ENCODE results near the gene CSRNP2. TPM values are rescaled to one million over a fixed set of nuclear protein-coding genes. Genes with fewer than 3 reads are reported as not detected.

The CSRNP2 gene
- total RNA-seq, 1 experiment from 2014 or later, result 33.7 TPM

DNA sequence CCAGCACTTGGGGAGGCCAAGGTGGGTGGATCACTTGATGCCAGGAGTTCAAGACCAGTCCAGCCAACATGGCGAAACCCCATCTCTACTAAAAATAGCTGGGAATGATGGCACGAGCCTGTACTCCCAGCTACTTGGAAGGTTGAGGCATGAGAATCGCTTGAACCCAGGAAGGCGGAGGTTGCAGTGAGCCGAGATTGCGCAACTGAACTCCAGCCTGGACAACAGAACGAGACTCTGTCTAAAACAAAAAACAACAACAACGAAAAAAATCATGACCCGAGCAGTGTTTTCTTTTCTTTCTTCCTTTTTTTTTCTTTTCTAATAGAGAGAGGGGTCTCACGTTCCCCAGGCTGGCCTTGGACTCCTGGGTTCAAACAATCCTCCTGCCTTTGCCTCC lies 3.5 kb upstream of the CSRNP2 start:
- no peak for TF ChIP-seq SMAD4 (CRISPR knock-in tag; IDR thresholded peaks at IDR 0.05)
- no peak for TF ChIP-seq USF2 (CRISPR knock-in tag; IDR thresholded peaks at IDR 0.05)
- TF ChIP-seq KAT7 (CRISPR knock-in tag; IDR thresholded peaks at IDR 0.05; ENCODE audit: borderline replicate concordance), result no peak
- TF ChIP-seq TEAD1 (CRISPR knock-in tag; IDR thresholded peaks at IDR 0.05), result no peak
- TF ChIP-seq E2F5 (CRISPR knock-in tag; IDR thresholded peaks at IDR 0.05), result no peak
- TF ChIP-seq IRF2 (CRISPR knock-in tag; IDR thresholded peaks at IDR 0.05; ENCODE audit: borderline replicate concordance, low read depth), result no peak
- no peak for TF ChIP-seq ZNF425 (CRISPR knock-in tag; conservative IDR thresholded peaks at IDR 0.05)
- TF ChIP-seq FOXK1 (CRISPR knock-in tag; IDR thresholded peaks at IDR 0.05), result no peak
- TF ChIP-seq, protein P1, sequence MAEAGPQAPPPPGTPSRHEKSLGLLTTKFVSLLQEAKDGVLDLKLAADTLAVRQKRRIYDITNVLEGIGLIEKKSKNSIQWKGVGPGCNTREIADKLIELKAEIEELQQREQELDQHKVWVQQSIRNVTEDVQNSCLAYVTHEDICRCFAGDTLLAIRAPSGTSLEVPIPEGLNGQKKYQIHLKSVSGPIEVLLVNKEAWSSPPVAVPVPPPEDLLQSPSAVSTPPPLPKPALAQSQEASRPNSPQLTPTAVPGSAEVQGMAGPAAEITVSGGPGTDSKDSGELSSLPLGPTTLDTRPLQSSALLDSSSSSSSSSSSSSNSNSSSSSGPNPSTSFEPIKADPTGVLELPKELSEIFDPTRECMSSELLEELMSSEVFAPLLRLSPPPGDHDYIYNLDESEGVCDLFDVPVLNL (CRISPR knock-in tag; IDR thresholded peaks at IDR 0.05; ENCODE audit: borderline replicate concordance, low read depth), result no peak
- TF ChIP-seq, protein P2, sequence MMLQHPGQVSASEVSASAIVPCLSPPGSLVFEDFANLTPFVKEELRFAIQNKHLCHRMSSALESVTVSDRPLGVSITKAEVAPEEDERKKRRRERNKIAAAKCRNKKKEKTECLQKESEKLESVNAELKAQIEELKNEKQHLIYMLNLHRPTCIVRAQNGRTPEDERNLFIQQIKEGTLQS (CRISPR knock-in tag; conservative IDR thresholded peaks at IDR 0.05), result no peak
- TF ChIP-seq AR (CRISPR knock-in tag; IDR thresholded peaks at IDR 0.05), result no peak
- TF ChIP-seq, protein P3, sequence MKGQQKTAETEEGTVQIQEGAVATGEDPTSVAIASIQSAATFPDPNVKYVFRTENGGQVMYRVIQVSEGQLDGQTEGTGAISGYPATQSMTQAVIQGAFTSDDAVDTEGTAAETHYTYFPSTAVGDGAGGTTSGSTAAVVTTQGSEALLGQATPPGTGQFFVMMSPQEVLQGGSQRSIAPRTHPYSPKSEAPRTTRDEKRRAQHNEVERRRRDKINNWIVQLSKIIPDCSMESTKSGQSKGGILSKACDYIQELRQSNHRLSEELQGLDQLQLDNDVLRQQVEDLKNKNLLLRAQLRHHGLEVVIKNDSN (CRISPR knock-in tag; IDR thresholded peaks at IDR 0.05), result no peak
- no peak for TF ChIP-seq CREM (CRISPR knock-in tag; IDR thresholded peaks at IDR 0.05)
- TF ChIP-seq NR1H2 (CRISPR knock-in tag; IDR thresholded peaks at IDR 0.05), result no peak
- TF ChIP-seq, protein P4, sequence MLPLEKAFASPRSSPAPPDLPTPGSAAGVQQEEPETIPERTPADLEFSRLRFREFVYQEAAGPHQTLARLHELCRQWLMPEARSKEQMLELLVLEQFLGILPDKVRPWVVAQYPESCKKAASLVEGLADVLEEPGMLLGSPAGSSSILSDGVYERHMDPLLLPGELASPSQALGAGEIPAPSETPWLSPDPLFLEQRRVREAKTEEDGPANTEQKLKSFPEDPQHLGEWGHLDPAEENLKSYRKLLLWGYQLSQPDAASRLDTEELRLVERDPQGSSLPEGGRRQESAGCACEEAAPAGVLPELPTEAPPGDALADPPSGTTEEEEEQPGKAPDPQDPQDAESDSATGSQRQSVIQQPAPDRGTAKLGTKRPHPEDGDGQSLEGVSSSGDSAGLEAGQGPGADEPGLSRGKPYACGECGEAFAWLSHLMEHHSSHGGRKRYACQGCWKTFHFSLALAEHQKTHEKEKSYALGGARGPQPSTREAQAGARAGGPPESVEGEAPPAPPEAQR (CRISPR knock-in tag; IDR thresholded peaks at IDR 0.05), result no peak
- no peak for TF ChIP-seq E2F1 (CRISPR knock-in tag; IDR thresholded peaks at IDR 0.05)
- no peak for DNase-seq (ENCODE audit: low spot score)
- no peaks in the 10 kb centered on the region for H3K36me3 Mint-ChIP-seq
- H3K27me3 Mint-ChIP-seq (ENCODE audit: low read depth), result no peaks in the 10 kb centered on the region
- H3K4me3 Mint-ChIP-seq, result no peak overlapping the region
- no peak for ATAC-seq
- ChIA-PET POLR2A (no interaction called here), CTCF (interaction anchor here (0.5 kb wide), 1 partner anchor 39 kb away, joined by 4 read pairs; no protein-coding TSS in a partner anchor)
- no peak overlapping the region for H3K27ac Mint-ChIP-seq
- no peaks in the 10 kb centered on the region for H3K9me3 Mint-ChIP-seq
- H3K4me1 Mint-ChIP-seq, result peaks cover 11% of the 10 kb centered on the region
